Upper lobe of right lung (tissue), 1 donor: ENCODE results near the gene LRMDA. TPM values are rescaled to one million over a fixed set of nuclear protein-coding genes. Genes with fewer than 3 reads are reported as not detected.

ENCODE experiments used
- ATAC-seq: fragments of 200-7000 bp; cut with Tn5 transposase; one replicate; pipeline ENCODE4 v1.9.1; 2020; ENCODE audit warnings: mild to moderate bottlenecking, moderate library complexity
- DNase-seq: peaks from one replicate; pipeline ENCODE4 v3.0.0-alpha.2; 2020
- H3K27ac ChIP-seq: fragments of 200-600 bp; one replicate; pipeline ENCODE4 v1.8.0; 2022
- H3K27me3 ChIP-seq: fragments of 200-600 bp; one replicate; pipeline ENCODE4 v1.8.0; 2022; ENCODE audit warnings: mild to moderate bottlenecking
- H3K36me3 ChIP-seq: fragments of 200-600 bp; one replicate; pipeline ENCODE4 v1.8.0; 2022
- H3K4me1 ChIP-seq: fragments of 200-600 bp; one replicate; pipeline ENCODE4 v1.8.0; 2022
- H3K4me3 ChIP-seq: fragments of 200-600 bp; one replicate; pipeline ENCODE4 v1.8.0; 2022; ENCODE audit warnings: mild to moderate bottlenecking
- H3K9me3 ChIP-seq: fragments of 200-600 bp; one replicate; pipeline ENCODE4 v1.8.0; 2022
- CTCF ChIP-seq: fragments of 200-600 bp; IDR thresholded peaks from one replicate; pipeline ENCODE4 v1.8.0; 2022; ENCODE audit warnings: antibody characterized with exemption
- intact Hi-C: fragments of 100-400 bp; cut with DNase I; formaldehyde crosslinking; loops from one replicate; pipeline ENCODE4 v1.11.0; 2022
- total RNA-seq: library from RNA; stranded (reverse); fragmentation: NEBNext Ultra II Directional; extraction: Animal tissue kit (Norgen Biotek cat#: 25700); gene quantifications from one replicate; pipeline ENCODE4 v1.2.1, GENCODE V29; 2021
- donor health status: DM: no; HTN: yes; CAD: no; lungs with severe emphysema.

The LRMDA gene
- total RNA-seq, 1 donor from 2014 or later, result 20.0 TPM

GRCh38 chr10:75875740-75876139 lies 444.3 kb downstream of the LRMDA start:
- ATAC-seq, result no peak
- H3K4me1 ChIP-seq, result no peaks in the 10 kb centered on the region
- no peak overlapping the region for H3K27ac ChIP-seq
- intact Hi-C loops, result no loop called here
- no peaks in the 10 kb centered on the region for H3K36me3 ChIP-seq
- H3K4me3 ChIP-seq, result no peak overlapping the region
- no peaks in the 10 kb centered on the region for H3K27me3 ChIP-seq
- no peak for DNase-seq
- no peaks in the 10 kb centered on the region for H3K9me3 ChIP-seq
- no peak for TF ChIP-seq CTCF

- H3K4me1 ChIP-seq, result no peaks in the 10 kb centered on the region
- intact Hi-C loops, result no loop called here
- H3K27me3 ChIP-seq, result no peaks in the 10 kb centered on the region
- no peaks in the 10 kb centered on the region for H3K9me3 ChIP-seq
- ATAC-seq (peak; percentile 41), DNase-seq (no peak)
- H3K27ac ChIP-seq, result no peak overlapping the region
- no peak for TF ChIP-seq CTCF
- H3K36me3 ChIP-seq, result no peaks in the 10 kb centered on the region
- H3K4me3 ChIP-seq, result no peak overlapping the region
Measured at GRCh38 chr10:75876710-75877109, 445.3 kb downstream of the LRMDA start.

GRCh38 chr10:75877877-75878276 lies 446.5 kb downstream of the LRMDA start:
- DNase-seq, result no peak
- H3K9me3 ChIP-seq, result no peaks in the 10 kb centered on the region
- no peak for TF ChIP-seq CTCF
- no peak overlapping the region for H3K4me3 ChIP-seq
- no peaks in the 10 kb centered on the region for H3K4me1 ChIP-seq
- no peak overlapping the region for H3K27ac ChIP-seq
- H3K36me3 ChIP-seq, result no peaks in the 10 kb centered on the region
- ATAC-seq, result no peak
- H3K27me3 ChIP-seq, result no peaks in the 10 kb centered on the region
- intact Hi-C loops, result no loop called here

- ATAC-seq, result no peak
- H3K36me3 ChIP-seq, result no peaks in the 10 kb centered on the region
Measured at GRCh38 chr10:75878586-75878985, 447.2 kb downstream of the LRMDA start.

GRCh38 chr10:75880031-75880775 lies 448.8 kb downstream of the LRMDA start:
- Histone ChIP-seq H3K27me3 (no peaks in the 10 kb centered on the region), H3K27ac (no peak overlapping the region), H3K4me1 (no peaks in the 10 kb centered on the region), H3K4me3 (no peak overlapping the region), H3K36me3 (no peaks in the 10 kb centered on the region), H3K9me3 (no peaks in the 10 kb centered on the region)
- intact Hi-C loops, result no loop called here
- TF ChIP-seq CTCF, result no peak
- ATAC-seq, result no peak
- no peak for DNase-seq

More at GRCh38 chr10:75878586-75878985, 447.2 kb downstream of the LRMDA start:
- Histone ChIP-seq H3K4me1 (no peaks in the 10 kb centered on the region), H3K27me3 (no peaks in the 10 kb centered on the region), H3K4me3 (no peak overlapping the region), H3K9me3 (no peaks in the 10 kb centered on the region), H3K27ac (no peak overlapping the region)
- TF ChIP-seq CTCF, result no peak
- intact Hi-C loops, result no loop called here
- no peak for DNase-seq
